ENCODE results near the gene AKT3.

The AKT3 gene

GRCh38 chr1:243710467-243710866 is 139.6 kb downstream of the AKT3 start:
- Histone ChIP-seq H3K4ac (ENCODE audit: low read depth, low read length) (no peak overlapping the region), H3K79me1 (ENCODE audit: low read length) (no peaks in the 10 kb centered on the region), H4K12ac (ENCODE audit: low read depth, low read length) (no peak overlapping the region), H3K4me1 (ENCODE audit: control insufficient read depth in 1 of 2, insufficient read depth in 2 of 2, low read length in 2 of 2) (no peaks in the 10 kb centered on the region), H3K27ac (ENCODE audit: low read depth, low read length) (no peak overlapping the region), H2BK5ac (ENCODE audit: low read depth, low read length, poor library complexity) (no peak overlapping the region), H2AFZ (ENCODE audit: insufficient read depth, low read length, poor library complexity) (no peak overlapping the region), H3K36me3 (ENCODE audit: control insufficient read depth in 1 of 2, insufficient read depth in 2 of 2, low read length in 2 of 2) (no peaks in the 10 kb centered on the region), H3K9me3 (ENCODE audit: insufficient read depth, low read depth, low read length) (no peaks in the 10 kb centered on the region), H3K23ac (ENCODE audit: low read length) (no peak overlapping the region), H3K27me3 (ENCODE audit: insufficient read depth, low read length) (no peaks in the 10 kb centered on the region), H3K9ac (ENCODE audit: low read length) (no peak overlapping the region), H3K18ac (ENCODE audit: low read length) (no peak overlapping the region), H3K4me3 (ENCODE audit: low read depth, low read length) (no peak overlapping the region), H2AK5ac (ENCODE audit: low read length) (no peak overlapping the region), H2BK12ac (ENCODE audit: low read length) (no peak overlapping the region), H4K8ac (ENCODE audit: low read depth, low read length) (no peak overlapping the region), H3K4me2 (ENCODE audit: low read length) (no peak overlapping the region), H2BK120ac (ENCODE audit: insufficient read depth, low read length, poor library complexity) (no peak overlapping the region), H3K14ac (ENCODE audit: low read length) (no peak overlapping the region), H4K91ac (ENCODE audit: low read depth, low read length) (no peak overlapping the region), H3K79me2 (ENCODE audit: control insufficient read depth, insufficient read depth, low read length, poor library complexity) (no peaks in the 10 kb centered on the region)
- DNase-seq: no peak
- no CpG with 5 or more reads among the region's 4 CpGs for WGBS (ENCODE audit: extremely low coverage, insufficient coverage, insufficient read length)

- no peak overlapping the region for H3K18ac ChIP-seq (ENCODE audit: low read length)
- no peak overlapping the region for H2AK5ac ChIP-seq (ENCODE audit: low read length)
- no peaks in the 10 kb centered on the region for H3K4me1 ChIP-seq (ENCODE audit: control insufficient read depth in 1 of 2, insufficient read depth in 2 of 2, low read length in 2 of 2)
- H2BK5ac ChIP-seq (ENCODE audit: low read depth, low read length, poor library complexity): no peak overlapping the region
- H3K14ac ChIP-seq (ENCODE audit: low read length): no peak overlapping the region
- no peak for DNase-seq
- H2BK120ac ChIP-seq (ENCODE audit: insufficient read depth, low read length, poor library complexity): no peak overlapping the region
- no CpG with 5 or more reads among the region's 3 CpGs for WGBS (ENCODE audit: extremely low coverage, insufficient coverage, insufficient read length)
- no peaks in the 10 kb centered on the region for H3K79me1 ChIP-seq (ENCODE audit: low read length)
- no peak overlapping the region for H3K27ac ChIP-seq (ENCODE audit: low read depth, low read length)
- no peak overlapping the region for H2AFZ ChIP-seq (ENCODE audit: insufficient read depth, low read length, poor library complexity)
- no peak overlapping the region for H3K4me3 ChIP-seq (ENCODE audit: low read depth, low read length)
- H4K12ac ChIP-seq (ENCODE audit: low read depth, low read length): no peak overlapping the region
- H3K9me3 ChIP-seq (ENCODE audit: insufficient read depth, low read depth, low read length): no peaks in the 10 kb centered on the region
- no peak overlapping the region for H3K4me2 ChIP-seq (ENCODE audit: low read length)
- no peak overlapping the region for H3K9ac ChIP-seq (ENCODE audit: low read length)
- no peak overlapping the region for H4K91ac ChIP-seq (ENCODE audit: low read depth, low read length)
- H3K4ac ChIP-seq (ENCODE audit: low read depth, low read length): no peak overlapping the region
- H3K36me3 ChIP-seq (ENCODE audit: control insufficient read depth in 1 of 2, insufficient read depth in 2 of 2, low read length in 2 of 2): no peaks in the 10 kb centered on the region
- no peak overlapping the region for H4K8ac ChIP-seq (ENCODE audit: low read depth, low read length)
- no peak overlapping the region for H2BK12ac ChIP-seq (ENCODE audit: low read length)
- no peaks in the 10 kb centered on the region for H3K79me2 ChIP-seq (ENCODE audit: control insufficient read depth, insufficient read depth, low read length, poor library complexity)
- no peaks in the 10 kb centered on the region for H3K27me3 ChIP-seq (ENCODE audit: insufficient read depth, low read length)
- H3K23ac ChIP-seq (ENCODE audit: low read length): no peak overlapping the region
These were observed 141.8 kb downstream of the AKT3 start for GRCh38 chr1:243708210-243708609.

- H3K9ac ChIP-seq (ENCODE audit: low read length): no peak overlapping the region
- no peak overlapping the region for H3K23ac ChIP-seq (ENCODE audit: low read length)
- H3K4me2 ChIP-seq (ENCODE audit: low read length): no peak overlapping the region
- no peak overlapping the region for H2BK120ac ChIP-seq (ENCODE audit: insufficient read depth, low read length, poor library complexity)
- H4K12ac ChIP-seq (ENCODE audit: low read depth, low read length): no peak overlapping the region
- H3K79me2 ChIP-seq (ENCODE audit: control insufficient read depth, insufficient read depth, low read length, poor library complexity): no peaks in the 10 kb centered on the region
- no peak overlapping the region for H2AFZ ChIP-seq (ENCODE audit: insufficient read depth, low read length, poor library complexity)
- H3K18ac ChIP-seq (ENCODE audit: low read length): no peak overlapping the region
- H3K9me3 ChIP-seq (ENCODE audit: insufficient read depth, low read depth, low read length): no peaks in the 10 kb centered on the region
- no peak overlapping the region for H3K27ac ChIP-seq (ENCODE audit: low read depth, low read length)
- no peak overlapping the region for H2BK5ac ChIP-seq (ENCODE audit: low read depth, low read length, poor library complexity)
- H3K4me1 ChIP-seq (ENCODE audit: control insufficient read depth in 1 of 2, insufficient read depth in 2 of 2, low read length in 2 of 2): no peaks in the 10 kb centered on the region
- no peak overlapping the region for H4K91ac ChIP-seq (ENCODE audit: low read depth, low read length)
- no CpG with 5 or more reads among the region's 2 CpGs for WGBS (ENCODE audit: extremely low coverage, insufficient coverage, insufficient read length)
- no peak overlapping the region for H4K8ac ChIP-seq (ENCODE audit: low read depth, low read length)
- no peaks in the 10 kb centered on the region for H3K79me1 ChIP-seq (ENCODE audit: low read length)
- H3K4me3 ChIP-seq (ENCODE audit: low read depth, low read length): no peak overlapping the region
- H2BK12ac ChIP-seq (ENCODE audit: low read length): no peak overlapping the region
- no peak overlapping the region for H3K14ac ChIP-seq (ENCODE audit: low read length)
- no peak overlapping the region for H3K4ac ChIP-seq (ENCODE audit: low read depth, low read length)
- no peaks in the 10 kb centered on the region for H3K36me3 ChIP-seq (ENCODE audit: control insufficient read depth in 1 of 2, insufficient read depth in 2 of 2, low read length in 2 of 2)
- no peaks in the 10 kb centered on the region for H3K27me3 ChIP-seq (ENCODE audit: insufficient read depth, low read length)
- H2AK5ac ChIP-seq (ENCODE audit: low read length): no peak overlapping the region
- DNase-seq: no peak
These were observed 143.5 kb downstream of the AKT3 start for GRCh38 chr1:243706563-243706962.

GRCh38 chr1:243705585-243705984 is 144.5 kb downstream of the AKT3 start:
- H3K27ac ChIP-seq (ENCODE audit: low read depth, low read length): no peak overlapping the region
- H2BK12ac ChIP-seq (ENCODE audit: low read length): no peak overlapping the region
- no CpG with 5 or more reads among the region's 4 CpGs for WGBS (ENCODE audit: extremely low coverage, insufficient coverage, insufficient read length)

More at GRCh38 chr1:243705585-243705984, 144.5 kb downstream of the AKT3 start:
- H3K23ac ChIP-seq (ENCODE audit: low read length): no peak overlapping the region
- no peak overlapping the region for H2AFZ ChIP-seq (ENCODE audit: insufficient read depth, low read length, poor library complexity)
- no peak overlapping the region for H4K91ac ChIP-seq (ENCODE audit: low read depth, low read length)
- H3K4me3 ChIP-seq (ENCODE audit: low read depth, low read length): no peak overlapping the region
- H3K4me2 ChIP-seq (ENCODE audit: low read length): no peak overlapping the region
- H3K9ac ChIP-seq (ENCODE audit: low read length): no peak overlapping the region
- H4K8ac ChIP-seq (ENCODE audit: low read depth, low read length): no peak overlapping the region
- no peak overlapping the region for H2BK120ac ChIP-seq (ENCODE audit: insufficient read depth, low read length, poor library complexity)
- no peaks in the 10 kb centered on the region for H3K79me1 ChIP-seq (ENCODE audit: low read length)
- H3K27me3 ChIP-seq (ENCODE audit: insufficient read depth, low read length): no peaks in the 10 kb centered on the region
- no peak overlapping the region for H2AK5ac ChIP-seq (ENCODE audit: low read length)
- no peak for DNase-seq
- no peak overlapping the region for H3K18ac ChIP-seq (ENCODE audit: low read length)
- H3K79me2 ChIP-seq (ENCODE audit: control insufficient read depth, insufficient read depth, low read length, poor library complexity): no peaks in the 10 kb centered on the region
- no peaks in the 10 kb centered on the region for H3K36me3 ChIP-seq (ENCODE audit: control insufficient read depth in 1 of 2, insufficient read depth in 2 of 2, low read length in 2 of 2)
- H3K4me1 ChIP-seq (ENCODE audit: control insufficient read depth in 1 of 2, insufficient read depth in 2 of 2, low read length in 2 of 2): no peaks in the 10 kb centered on the region
- no peak overlapping the region for H3K14ac ChIP-seq (ENCODE audit: low read length)
- no peak overlapping the region for H2BK5ac ChIP-seq (ENCODE audit: low read depth, low read length, poor library complexity)
- no peak overlapping the region for H4K12ac ChIP-seq (ENCODE audit: low read depth, low read length)
- H3K9me3 ChIP-seq (ENCODE audit: insufficient read depth, low read depth, low read length): no peaks in the 10 kb centered on the region
- H3K4ac ChIP-seq (ENCODE audit: low read depth, low read length): no peak overlapping the region
